Activated B cell treated with CpG ODN at 0.5 μM for 24 hours (primary cell): Measurements from ENCODE around the gene SLTM. TPM values are rescaled to one million over a fixed set of nuclear protein-coding genes. Genes with fewer than 3 reads are reported as not detected.

Experiments
- ATAC-seq: fragments of 200-7000 bp; cut with Tn5 transposase; one replicate; pipeline ENCODE4 v1.10.0; 2021; ENCODE audit warnings: low read depth, mild to moderate bottlenecking, moderate library complexity
- CTCF ChIA-PET: fragments of 350-600 bp; sonication (Branson Sonifier 250); formaldehyde crosslinking; loops from one replicate; lab custom pipeline; 2021; ENCODE audit warnings: antibody characterized with exemption; lab: Charles Lee
- POLR2A ChIA-PET: fragments of 350-600 bp; sonication (Branson Sonifier 250); formaldehyde crosslinking; loops from one replicate; lab custom pipeline; 2021; ENCODE audit warnings: antibody characterized with exemption; lab: Charles Lee
- DNase-seq: peaks from one replicate; pipeline ENCODE4 v3.0.0; 2022
- H3K27ac Mint-ChIP-seq: one replicate; pipeline ENCODE4 v1.8.0; 2020; ENCODE audit warnings: mixed read lengths
- H3K27me3 Mint-ChIP-seq: one replicate; pipeline ENCODE4 v1.8.0; 2021; ENCODE audit warnings: mixed read lengths
- H3K36me3 Mint-ChIP-seq: one replicate; pipeline ENCODE4 v1.8.0; 2021; ENCODE audit warnings: low read depth, mixed read lengths
- H3K4me1 Mint-ChIP-seq: one replicate; pipeline ENCODE4 v1.8.0; 2021; ENCODE audit warnings: mixed read lengths
- H3K4me3 Mint-ChIP-seq: one replicate; pipeline ENCODE4 v1.8.0; 2020; ENCODE audit warnings: mild to moderate bottlenecking, mixed read lengths
- H3K9me3 Mint-ChIP-seq: one replicate; pipeline ENCODE4 v1.8.0; 2020; ENCODE audit warnings: mixed read lengths
- intact Hi-C: fragments of 100-400 bp; cut with micrococcal nuclease; formaldehyde crosslinking; loops from one replicate; pipeline ENCODE4 v1.15.1; 2024
- total RNA-seq: library from RNA; stranded (reverse); gene quantifications from 2 replicates; pipeline ENCODE4 v1.2.3, GENCODE V29; 2022
- TF ChIP-seq, protein P1 (sequence below): fragments of 200-600 bp; IDR thresholded peaks from one replicate; pipeline ENCODE4 v1.8.0; 2022; ENCODE audit warnings: antibody characterized with exemption, mild to moderate bottlenecking

Gene SLTM
- 124 and 159 TPM in 2 replicates for total RNA-seq

DNA sequence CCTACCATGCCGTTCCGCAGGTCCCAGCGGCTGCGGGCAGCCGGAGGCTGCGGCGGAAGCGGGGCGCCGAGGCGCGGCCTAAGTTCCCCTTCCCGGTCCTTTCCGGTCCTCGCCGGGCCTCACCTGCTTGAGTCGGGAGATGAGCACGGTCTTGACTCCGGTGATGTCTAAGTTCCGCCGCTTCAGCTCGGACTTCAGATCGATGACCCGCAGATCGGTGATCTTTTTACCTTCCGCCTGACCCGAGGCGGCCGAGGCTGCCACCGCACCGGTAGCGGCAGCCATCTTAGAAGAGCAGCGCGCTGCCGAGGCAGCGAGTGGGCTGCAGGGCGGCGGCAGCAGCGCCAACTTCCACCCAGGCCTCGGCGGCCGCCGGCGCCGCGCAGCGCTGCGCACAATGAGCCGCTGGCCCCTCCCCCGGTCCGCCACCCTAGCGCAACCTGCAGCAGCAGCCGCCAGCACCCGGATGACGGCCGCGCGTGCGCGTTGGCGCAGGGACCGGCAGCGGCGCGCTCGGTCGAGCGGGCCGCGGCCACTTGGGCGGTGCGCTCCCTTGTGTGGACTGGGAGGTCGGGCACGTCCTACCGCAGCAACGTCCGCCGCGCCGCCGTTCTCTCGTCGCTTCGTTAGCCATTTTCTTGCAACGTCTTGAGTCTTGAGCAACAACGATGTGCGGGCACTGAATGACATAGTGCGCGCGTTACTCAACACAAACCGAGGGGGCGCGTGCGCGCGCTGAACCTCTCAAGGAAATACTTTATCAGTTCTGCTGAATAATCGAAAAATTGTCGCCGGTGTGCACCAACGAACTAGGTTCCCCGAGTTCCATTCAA is at the start of gene SLTM:
Gene SLTM (minus strand): TSS at position 399 of the 833 bp plus-strand sequence. CDS start 114 bp downstream, at position 285.
- POLR2A ChIA-PET, result interaction anchor here (1.0 to 3.1 kb wide), 5 partner anchors 46 to 1227 kb away, joined by 3 to 15 read pairs (median 3); partner anchors contain the start of genes ADAM10, MINDY2 and POLR2M
- DNase-seq (peak; percentile 87), ATAC-seq (peak; percentile 91)
- Mint-ChIP-seq H3K27me3 (no peaks in the 10 kb centered on the region), H3K4me1 (peaks cover 29% of the 10 kb centered on the region), H3K36me3 (peaks cover 21% of the 10 kb centered on the region), H3K9me3 (no peaks in the 10 kb centered on the region), H3K4me3 (peak within 1 kb of the TSS; percentile 99), H3K27ac (peak within 1 kb of the TSS; percentile 100)
- TF ChIP-seq, protein P1, sequence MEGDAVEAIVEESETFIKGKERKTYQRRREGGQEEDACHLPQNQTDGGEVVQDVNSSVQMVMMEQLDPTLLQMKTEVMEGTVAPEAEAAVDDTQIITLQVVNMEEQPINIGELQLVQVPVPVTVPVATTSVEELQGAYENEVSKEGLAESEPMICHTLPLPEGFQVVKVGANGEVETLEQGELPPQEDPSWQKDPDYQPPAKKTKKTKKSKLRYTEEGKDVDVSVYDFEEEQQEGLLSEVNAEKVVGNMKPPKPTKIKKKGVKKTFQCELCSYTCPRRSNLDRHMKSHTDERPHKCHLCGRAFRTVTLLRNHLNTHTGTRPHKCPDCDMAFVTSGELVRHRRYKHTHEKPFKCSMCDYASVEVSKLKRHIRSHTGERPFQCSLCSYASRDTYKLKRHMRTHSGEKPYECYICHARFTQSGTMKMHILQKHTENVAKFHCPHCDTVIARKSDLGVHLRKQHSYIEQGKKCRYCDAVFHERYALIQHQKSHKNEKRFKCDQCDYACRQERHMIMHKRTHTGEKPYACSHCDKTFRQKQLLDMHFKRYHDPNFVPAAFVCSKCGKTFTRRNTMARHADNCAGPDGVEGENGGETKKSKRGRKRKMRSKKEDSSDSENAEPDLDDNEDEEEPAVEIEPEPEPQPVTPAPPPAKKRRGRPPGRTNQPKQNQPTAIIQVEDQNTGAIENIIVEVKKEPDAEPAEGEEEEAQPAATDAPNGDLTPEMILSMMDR, result no peak
- CTCF ChIA-PET, result interaction anchor here (1.0 to 1.1 kb wide), 2 partner anchors 46 to 568 kb away, joined by 3 read pairs; no protein-coding TSS in a partner anchor
- intact Hi-C loops, result loop anchor here (1.0 to 5.0 kb wide), 10 partner anchors 46 to 1544 kb away; partner anchors contain the start of genes BNIP2, CCNB2, GTF2A2 and ICE2

DNA sequence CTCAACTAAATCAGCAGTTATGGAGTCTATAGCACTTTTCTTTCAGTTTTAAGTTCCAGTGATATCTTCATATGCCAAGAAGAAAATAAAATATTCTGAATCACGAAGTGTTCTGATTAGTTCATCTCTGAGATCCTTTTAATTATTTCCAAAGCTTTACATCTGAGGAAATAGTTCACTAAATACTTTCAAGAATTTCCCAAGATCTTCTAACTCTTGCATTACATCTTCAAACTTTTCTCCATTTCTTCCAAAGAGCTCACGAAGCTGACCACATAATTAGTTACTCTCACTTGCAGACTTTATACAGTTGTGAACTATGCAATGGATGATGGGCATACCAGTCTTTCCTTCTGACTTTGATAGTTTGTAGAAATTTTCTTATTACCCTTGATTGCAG is 49.8 kb upstream of the SLTM start:
- ChIA-PET POLR2A (no interaction called here), CTCF (interaction anchor here (1.3 to 1.5 kb wide), 2 partner anchors 155 to 510 kb away, joined by 5 read pairs; no protein-coding TSS in a partner anchor)
- Mint-ChIP-seq H3K36me3 (peaks cover 7% of the 10 kb centered on the region), H3K4me1 (peaks cover 51% of the 10 kb centered on the region), H3K4me3 (no peak overlapping the region), H3K27me3 (no peaks in the 10 kb centered on the region), H3K9me3 (no peaks in the 10 kb centered on the region), H3K27ac (no peak overlapping the region)
- intact Hi-C loops, result no loop called here
- ATAC-seq, result no peak
- TF ChIP-seq, protein P1, result no peak
- DNase-seq, result no peak

DNA sequence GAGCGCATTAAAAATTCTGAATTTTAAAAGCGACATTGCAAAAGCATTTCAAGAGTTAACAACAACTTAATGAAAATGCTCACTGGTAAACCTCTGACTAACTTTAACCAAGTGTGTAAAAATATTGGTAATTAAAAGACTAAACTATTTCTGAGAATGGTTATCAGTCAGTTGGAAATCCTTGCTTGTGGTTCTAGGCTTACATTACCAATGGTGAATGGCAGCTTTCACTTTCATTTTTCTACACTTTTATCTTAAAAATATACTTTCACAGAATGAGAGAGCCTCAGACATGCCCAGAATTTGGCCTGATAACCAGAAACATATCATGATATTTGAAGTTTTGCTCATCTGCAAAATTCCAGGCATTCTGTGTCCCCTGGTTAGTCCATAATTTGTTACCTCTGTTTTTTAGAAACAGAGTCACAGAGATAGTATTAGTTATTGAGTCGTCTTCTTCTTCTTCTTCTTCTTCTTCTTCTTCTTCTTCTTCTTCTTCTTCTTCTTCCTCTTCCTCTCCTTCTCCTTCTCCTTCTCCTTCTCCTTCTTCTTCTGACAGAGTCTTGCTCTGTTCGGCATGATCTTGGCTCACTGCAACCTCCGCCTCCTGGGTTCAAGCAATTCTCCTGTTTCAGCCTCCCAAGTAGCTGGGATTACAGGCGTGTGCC is 48.5 kb upstream of the SLTM start:
- H3K4me3 Mint-ChIP-seq, result peak overlapping the region; percentile 11
- DNase-seq (no peak), ATAC-seq (no peak)
- intact Hi-C loops, result loop anchor here (2.0 kb wide), 1 partner anchor 519 kb away; no protein-coding TSS in a partner anchor
- peak overlapping the region; percentile 74 for H3K27ac Mint-ChIP-seq
- ChIA-PET POLR2A (interaction anchor here (0.6 to 0.9 kb wide), 2 partner anchors 628 to 707 kb away, joined by 3 to 7 read pairs; no protein-coding TSS in a partner anchor), CTCF (interaction anchor here (1.3 to 1.5 kb wide), 2 partner anchors 156 to 511 kb away, joined by 5 read pairs; no protein-coding TSS in a partner anchor)
- TF ChIP-seq, protein P1, result no peak
- peaks cover 54% of the 10 kb centered on the region for H3K4me1 Mint-ChIP-seq
- H3K9me3 Mint-ChIP-seq, result no peaks in the 10 kb centered on the region
- no peaks in the 10 kb centered on the region for H3K36me3 Mint-ChIP-seq
- no peaks in the 10 kb centered on the region for H3K27me3 Mint-ChIP-seq

- POLR2A ChIA-PET, result interaction anchor here (0.6 to 1.6 kb wide), 6 partner anchors 11 to 708 kb away, joined by 3 to 8 read pairs (median 4); partner anchors contain the start of gene SLTM
- TF ChIP-seq, protein P1, result no peak
- Mint-ChIP-seq H3K27me3 (no peaks in the 10 kb centered on the region), H3K9me3 (no peaks in the 10 kb centered on the region), H3K4me3 (peak overlapping the region; percentile 73), H3K4me1 (peaks cover 62% of the 10 kb centered on the region), H3K36me3 (no peaks in the 10 kb centered on the region), H3K27ac (peak overlapping the region; percentile 96)
- ATAC-seq (no peak), DNase-seq (no peak)
- intact Hi-C loops, result loop anchor here (1.0 to 2.0 kb wide), 5 partner anchors 72 to 520 kb away; no protein-coding TSS in a partner anchor
- CTCF ChIA-PET, result interaction anchor here (0.8 to 2.8 kb wide), 14 partner anchors 9 to 552 kb away, joined by 3 to 17 read pairs (median 4); no protein-coding TSS in a partner anchor
Observed at GRCh38 chr15:58980351-58980939, 47.0 kb upstream of the SLTM start.
